Liver (tissue), 9 donors: Measurements from ENCODE around the gene ACKR2. TPM values are rescaled to one million over a fixed set of nuclear protein-coding genes. Genes with fewer than 3 reads are reported as not detected.

ENCODE experiments used
- DNase-seq: peaks from one replicate; pipeline ENCODE4 v3.0.0-alpha.2; 2017; ENCODE audit warnings: low spot score
- H3K27ac ChIP-seq, 2 donors: one replicate each; pipeline ENCODE4 v1.7.0; 2013; ENCODE audit warnings: inconsistent platforms in 2 of 2, low read length in 2 of 2, control low read depth in 1 of 2, low read depth in 1 of 2, mild to moderate bottlenecking in 1 of 2
- H3K27me3 ChIP-seq, 4 donors: one replicate each; pipeline versions ENCODE4 v1.6.1 to v1.7.0; 2013; ENCODE audit warnings: low read length in 3 of 4, inconsistent platforms in 1 of 4, mild to moderate bottlenecking in 1 of 4, moderate library complexity in 1 of 4; ENCODE audit not compliant: control insufficient read depth in 4 of 4, insufficient read depth in 4 of 4
- H3K36me3 ChIP-seq, 4 donors: one replicate each; pipeline versions ENCODE4 v1.6.1 to v1.7.0; 2013; ENCODE audit warnings: low read length in 3 of 4, mild to moderate bottlenecking in 3 of 4, low read depth in 1 of 4, moderate library complexity in 1 of 4; ENCODE audit not compliant: control insufficient read depth in 4 of 4, insufficient read depth in 3 of 4
- H3K4me1 ChIP-seq, 4 donors: one replicate each; pipeline versions ENCODE4 v1.6.1 to v1.7.0; 2013; ENCODE audit warnings: low read length in 3 of 4, mild to moderate bottlenecking in 3 of 4, moderate library complexity in 1 of 4; ENCODE audit not compliant: control insufficient read depth in 4 of 4, insufficient read depth in 4 of 4
- H3K4me3 ChIP-seq, 3 donors: one replicate each; pipeline versions ENCODE4 v1.6.1 to v1.7.0; 2013; ENCODE audit warnings: low read length in 3 of 3, control low read depth in 1 of 3, low read depth in 1 of 3, mild to moderate bottlenecking in 1 of 3
- H3K9ac ChIP-seq, 2 donors: one replicate each; pipeline ENCODE4 v1.7.0; 2013; ENCODE audit warnings: low read length in 2 of 2, mild to moderate bottlenecking in 2 of 2, moderate library complexity in 2 of 2, control low read depth in 1 of 2, low read depth in 1 of 2
- H3K9me3 ChIP-seq, 4 donors: one replicate each; pipeline versions ENCODE4 v1.6.1 to v1.7.0; 2013; ENCODE audit warnings: low read length in 3 of 4; ENCODE audit not compliant: control insufficient read depth in 4 of 4
- ATF3 ChIP-seq: IDR thresholded peaks from 2 replicates; pipeline ENCODE4 v1.6.1; 2016; ENCODE audit warnings: antibody characterized with exemption
- CTCF ChIP-seq: fragments of 150-350 bp; IDR thresholded peaks from 2 replicates; pipeline ENCODE4 v1.5.1; 2017; ENCODE audit warnings: improper control_type of control experiment, low read depth, low read length; ENCODE audit not compliant: missing input control
- EGR1 ChIP-seq, 2 donors: IDR thresholded peaks; 2 replicates each; pipeline ENCODE4 v1.6.1; 2016 to 2018; ENCODE audit warnings: antibody characterized with exemption in 2 of 2, low read depth in 2 of 2
- FOXA1 ChIP-seq: IDR thresholded peaks from 2 replicates; pipeline ENCODE4 v1.6.1; 2016; ENCODE audit warnings: antibody characterized with exemption
- FOXA2 ChIP-seq: IDR thresholded peaks from 2 replicates; pipeline ENCODE4 v1.6.1; 2016; ENCODE audit warnings: antibody characterized with exemption
- GABPA ChIP-seq, 2 donors: IDR thresholded peaks in 1 of 2; conservative IDR thresholded peaks in 1 of 2; 2 replicates each; pipeline ENCODE4 v1.6.1; 2016; ENCODE audit warnings: antibody characterized with exemption in 2 of 2, mild to moderate bottlenecking in 1 of 2, moderate library complexity in 1 of 2
- HNF4A ChIP-seq, 2 donors: conservative IDR thresholded peaks; 2 replicates each; pipeline ENCODE4 v1.6.1; 2016; ENCODE audit warnings: antibody characterized with exemption in 2 of 2, mild to moderate bottlenecking in 2 of 2
- HNF4G ChIP-seq: IDR thresholded peaks from 2 replicates; pipeline ENCODE4 v1.6.1; 2016; ENCODE audit warnings: antibody characterized with exemption
- JUND ChIP-seq, 2 donors: IDR thresholded peaks; 2 replicates each; pipeline ENCODE4 v1.6.1; 2016; ENCODE audit warnings: antibody characterized with exemption in 2 of 2
- MAX ChIP-seq: IDR thresholded peaks from 2 replicates; pipeline ENCODE4 v1.6.1; 2016; ENCODE audit warnings: antibody characterized with exemption
- NR2F2 ChIP-seq: IDR thresholded peaks from 2 replicates; pipeline ENCODE4 v1.6.1; 2016; ENCODE audit warnings: antibody characterized with exemption
- RAD21 ChIP-seq, 2 donors: IDR thresholded peaks; 2 replicates each; pipeline ENCODE4 v1.6.1; 2016; ENCODE audit warnings: antibody characterized with exemption in 2 of 2, mild to moderate bottlenecking in 2 of 2
- REST ChIP-seq: IDR thresholded peaks from 2 replicates; pipeline ENCODE4 v1.6.1; 2016; ENCODE audit warnings: antibody characterized with exemption, mild to moderate bottlenecking
- RXRA ChIP-seq, 2 donors: IDR thresholded peaks; 2 replicates each; pipeline ENCODE4 v1.6.1; 2017 to 2018; ENCODE audit warnings: antibody characterized with exemption in 2 of 2, mild to moderate bottlenecking in 1 of 2
- SP1 ChIP-seq: IDR thresholded peaks from 2 replicates; pipeline ENCODE4 v1.6.1; 2018; ENCODE audit warnings: antibody characterized with exemption, mild to moderate bottlenecking
- TAF1 ChIP-seq: conservative IDR thresholded peaks from 2 replicates; pipeline ENCODE4 v1.6.1; 2016; ENCODE audit warnings: antibody characterized with exemption, mild to moderate bottlenecking
- YY1 ChIP-seq: IDR thresholded peaks from 2 replicates; pipeline ENCODE4 v1.6.1; 2016; ENCODE audit warnings: antibody characterized with exemption, mild to moderate bottlenecking
- ZBTB33 ChIP-seq: IDR thresholded peaks from 2 replicates; pipeline ENCODE4 v1.6.1; 2016; ENCODE audit warnings: antibody characterized with exemption
- WGBS: extraction: QIAGEN DNeasy Blood & Tissue Kit; methylation state at CpG from one replicate; pipeline ENCODE4 v1.1.7; 2013; 5-methylcytosine and 5-hydroxymethylcytosine counted together
- polyA plus RNA-seq, 2 donors: library from polyadenylated mRNA; stranded (reverse) in 1 of 2; unstranded in 1 of 2; fragments of 200-250 nt in 1 of 2; fragments of >200 nt in 1 of 2; fragmentation: Nextera tagmentation in 1 of 2; extraction: Ambion mirVana in 1 of 2; gene quantifications; one replicate each; pipeline versions ENCODE4 v1.2.1 to v1.2.3, GENCODE V29; 2013 to 2015
- total RNA-seq, 2 donors: library from RNA; depleted of rRNA; stranded (reverse); fragments of >200 nt; gene quantifications; one replicate each; pipeline ENCODE4 v1.2.3, GENCODE V29; 2014
- donor health status: healthy.
- donor health status: healthy.
- donor health status: healthy.
- donor health status: healthy.
- donor health status: healthy.

ACKR2 gene
- total and polyA plus RNA-seq, 4 donors: 7.3 to 19.3 (median 10.8) TPM

GRCh38 chr3:42836150-42837123 lies 27.2 kb downstream of the ACKR2 start:
- Histone ChIP-seq H3K36me3 (no peaks in the 10 kb centered on the region), H3K9ac (no peak overlapping the region), H3K27ac (no peak overlapping the region), H3K4me3 (no peak overlapping the region), H3K27me3 (no peaks in the 10 kb centered on the region), H3K4me1 (peaks cover under 1 to 11% (median 8%) of the 10 kb centered on the region in 4 donors), H3K9me3 (no peaks in the 10 kb centered on the region)
- no peak for DNase-seq
- TF ChIP-seq RAD21 (IDR thresholded peaks at IDR 0.05) (no peak), FOXA2 (no peak), REST (no peak), GABPA (IDR thresholded peaks at IDR 0.05 in 1 of 2, conservative IDR thresholded peaks at IDR 0.05 in 1 of 2) (no peak), YY1 (no peak), CTCF (no peak), EGR1 (IDR thresholded peaks at IDR 0.05; ENCODE audit: low read depth in 2 of 2) (no peak), RXRA (IDR thresholded peaks at IDR 0.05) (no peak), ATF3 (no peak), NR2F2 (no peak), HNF4A (conservative IDR thresholded peaks at IDR 0.05) (no peak), MAX (no peak), JUND (IDR thresholded peaks at IDR 0.05) (no peak), TAF1 (no peak), ZBTB33 (no peak), HNF4G (no peak), FOXA1 (no peak), SP1 (no peak)
- 95% methylated on average over 5 of the region's 5 CpGs for WGBS
